Kidney epithelial cell (primary cell): Measurements from ENCODE around the gene ATG16L2. TPM values are rescaled to one million over a fixed set of nuclear protein-coding genes. Genes with fewer than 3 reads are reported as not detected.
"Not testable (repeated sequence)": the region's sequence is repeated elsewhere in the genome, so short reads cannot be mapped to it uniquely, and the experiment has no call there.

ENCODE experiments used
- DNase-seq: peaks from one replicate; pipeline ENCODE4 v3.0.0-alpha.2; 2010; ENCODE audit warnings: low read depth
- H3K27me3 ChIP-seq: 2 replicates; pipeline ENCODE4 v1.6.0; 2011; ENCODE audit warnings: low read length; ENCODE audit not compliant: control insufficient read depth, insufficient read depth
- H3K36me3 ChIP-seq: 2 replicates; pipeline ENCODE4 v1.5.1; 2011; ENCODE audit warnings: low read length; ENCODE audit not compliant: control insufficient read depth, insufficient read depth
- H3K4me3 ChIP-seq: 2 replicates; pipeline ENCODE4 v1.5.1; 2011; ENCODE audit warnings: low read depth, mild to moderate bottlenecking, control low read depth, low read length
- CTCF ChIP-seq: IDR thresholded peaks from 2 replicates; pipeline ENCODE4 v1.5.1; 2011; ENCODE audit warnings: mild to moderate bottlenecking, moderate library complexity, low read length, control low read depth, inconsistent platforms; ENCODE audit not compliant: insufficient read depth, poor library complexity, severe bottlenecking
- total RNA-seq: library from RNA; depleted of rRNA; stranded (reverse); fragments of >200 nt; gene quantifications from 2 replicates; pipeline ENCODE4 v1.2.3, GENCODE V29; 2015

The ATG16L2 gene
- total RNA-seq, 1 donor from 2014 or later: 12.8 TPM

GRCh38 chr11:72788241-72788640 lies 26.0 kb upstream of the ATG16L2 start:
- no peak for DNase-seq
- no peaks in the 10 kb centered on the region for H3K27me3 ChIP-seq
- H3K36me3 ChIP-seq: no peaks in the 10 kb centered on the region
- no peak for TF ChIP-seq CTCF
- no peak overlapping the region for H3K4me3 ChIP-seq

GRCh38 chr11:72789493-72790131 lies 24.6 kb upstream of the ATG16L2 start:
- no peak for DNase-seq
- TF ChIP-seq CTCF: no peak
- no peaks in the 10 kb centered on the region for H3K36me3 ChIP-seq
- H3K27me3 ChIP-seq: no peaks in the 10 kb centered on the region
- H3K4me3 ChIP-seq: no peak overlapping the region

GRCh38 chr11:72791228-72791627 lies 23.0 kb upstream of the ATG16L2 start:
- not testable (repeated sequence) for DNase-seq, H3K4me3 ChIP-seq, H3K27me3 ChIP-seq, H3K36me3 ChIP-seq

GRCh38 chr11:72792437-72793021 lies 21.7 kb upstream of the ATG16L2 start:
- no peak for DNase-seq
- Histone ChIP-seq H3K36me3 (no peaks in the 10 kb centered on the region), H3K4me3 (no peak overlapping the region), H3K27me3 (no peaks in the 10 kb centered on the region)
- TF ChIP-seq CTCF: no peak

GRCh38 chr11:72793076-72793424 lies 21.2 kb upstream of the ATG16L2 start:
- Histone ChIP-seq H3K27me3 (no peaks in the 10 kb centered on the region), H3K4me3 (no peak overlapping the region)

More at GRCh38 chr11:72793076-72793424, 21.2 kb upstream of the ATG16L2 start:
- no peaks in the 10 kb centered on the region for H3K36me3 ChIP-seq
- no peak for DNase-seq
- no peak for TF ChIP-seq CTCF
